ENCODE measurements around the gene SLC35G2.

GRCh38 chr3:136883967-136884720, 65.2 kb downstream of the SLC35G2 start:
- TF ChIP-seq YY1 (IDR thresholded peaks at IDR 0.05; ENCODE audit: insufficient read depth, insufficient read length) (no peak), SUZ12 (IDR thresholded peaks at IDR 0.05; ENCODE audit: extremely low read depth, insufficient read depth, insufficient read length) (no peak), ZNF274 (IDR thresholded peaks at IDR 0.05; ENCODE audit: low read depth, low read length) (no peak)

All from NT2/D1 (cell line).